Raji (cell line): ENCODE measurements around the gene EFEMP2.

Source experiments
- POLR2A ChIP-seq: IDR thresholded peaks from 2 replicates; pipeline ENCODE4 v1.6.1; 2011; ENCODE audit warnings: low read depth, low read length, control low read depth; ENCODE audit not compliant: insufficient read depth

The EFEMP2 gene

GRCh38 chr11:65911682-65912568, 39.3 kb upstream of the EFEMP2 start:
- TF ChIP-seq POLR2A = no peak

- TF ChIP-seq POLR2A = no peak
These were observed 35.3 kb upstream of the EFEMP2 start for GRCh38 chr11:65907878-65908277.

- no peak for TF ChIP-seq POLR2A
These were observed 34.0 kb upstream of the EFEMP2 start for GRCh38 chr11:65906602-65907001.

- no peak for TF ChIP-seq POLR2A
These were observed 31.1 kb upstream of the EFEMP2 start for GRCh38 chr11:65903715-65904114.

- no peak for TF ChIP-seq POLR2A
These were observed 30.5 kb upstream of the EFEMP2 start for GRCh38 chr11:65903068-65903481.

- TF ChIP-seq POLR2A = no peak
These were observed 28.2 kb upstream of the EFEMP2 start for GRCh38 chr11:65900899-65901180.

GRCh38 chr11:65900125-65900898, 27.7 kb upstream of the EFEMP2 start, which contains the start of gene FOSL1:
Gene FOSL1 (minus strand): TSS chr11:65900388. CDS start chr11:65900339, 49 bp downstream.
- no peak for TF ChIP-seq POLR2A

- no peak for TF ChIP-seq POLR2A
These were observed 26.9 kb upstream of the EFEMP2 start for GRCh38 chr11:65899356-65900124.

GRCh38 chr11:65898656-65899355, 26.2 kb upstream of the EFEMP2 start:
- no peak for TF ChIP-seq POLR2A

GRCh38 chr11:65897020-65897471, 24.4 kb upstream of the EFEMP2 start:
- TF ChIP-seq POLR2A = no peak

GRCh38 chr11:65896034-65896999, 23.7 kb upstream of the EFEMP2 start:
- no peak for TF ChIP-seq POLR2A

- TF ChIP-seq POLR2A = no peak
These were observed 22.9 kb upstream of the EFEMP2 start for GRCh38 chr11:65895482-65895981.

GRCh38 chr11:65894034-65894591, 21.5 kb upstream of the EFEMP2 start:
- TF ChIP-seq POLR2A = no peak

GRCh38 chr11:65892661-65893317, 20.2 kb upstream of the EFEMP2 start:
- TF ChIP-seq POLR2A = peak; percentile 32; the same call in 1 of the 2 replicates
